GM06990 (cell line): ENCODE results near the gene LCTL.

Source experiments
- DNase-seq: peaks from one replicate; pipeline ENCODE4 v3.0.0-alpha.2; 2011; ENCODE audit not compliant: insufficient read length; ENCODE audit errors: extremely low read depth
- H3K27me3 ChIP-seq: replicated peaks from 2 replicates; pipeline ENCODE4 v1.6.0; 2011; ENCODE audit warnings: low read length; ENCODE audit not compliant: control insufficient read depth, insufficient read depth
- H3K36me3 ChIP-seq: 2 replicates; pipeline ENCODE4 v1.5.1; 2011; ENCODE audit warnings: low read length; ENCODE audit not compliant: control insufficient read depth, insufficient read depth
- H3K4me3 ChIP-seq: replicated peaks from 2 replicates; pipeline ENCODE4 v1.5.1; 2011; ENCODE audit warnings: low read depth, mild to moderate bottlenecking, control low read depth, low read length
- TF ChIP-seq, protein P1 (sequence below): IDR thresholded peaks from 2 replicates; pipeline ENCODE4 v1.5.1; 2011; ENCODE audit warnings: low read length, control low read depth, mild to moderate bottlenecking, inconsistent platforms; ENCODE audit not compliant: insufficient read depth, poor library complexity, severe bottlenecking

The LCTL gene

DNA sequence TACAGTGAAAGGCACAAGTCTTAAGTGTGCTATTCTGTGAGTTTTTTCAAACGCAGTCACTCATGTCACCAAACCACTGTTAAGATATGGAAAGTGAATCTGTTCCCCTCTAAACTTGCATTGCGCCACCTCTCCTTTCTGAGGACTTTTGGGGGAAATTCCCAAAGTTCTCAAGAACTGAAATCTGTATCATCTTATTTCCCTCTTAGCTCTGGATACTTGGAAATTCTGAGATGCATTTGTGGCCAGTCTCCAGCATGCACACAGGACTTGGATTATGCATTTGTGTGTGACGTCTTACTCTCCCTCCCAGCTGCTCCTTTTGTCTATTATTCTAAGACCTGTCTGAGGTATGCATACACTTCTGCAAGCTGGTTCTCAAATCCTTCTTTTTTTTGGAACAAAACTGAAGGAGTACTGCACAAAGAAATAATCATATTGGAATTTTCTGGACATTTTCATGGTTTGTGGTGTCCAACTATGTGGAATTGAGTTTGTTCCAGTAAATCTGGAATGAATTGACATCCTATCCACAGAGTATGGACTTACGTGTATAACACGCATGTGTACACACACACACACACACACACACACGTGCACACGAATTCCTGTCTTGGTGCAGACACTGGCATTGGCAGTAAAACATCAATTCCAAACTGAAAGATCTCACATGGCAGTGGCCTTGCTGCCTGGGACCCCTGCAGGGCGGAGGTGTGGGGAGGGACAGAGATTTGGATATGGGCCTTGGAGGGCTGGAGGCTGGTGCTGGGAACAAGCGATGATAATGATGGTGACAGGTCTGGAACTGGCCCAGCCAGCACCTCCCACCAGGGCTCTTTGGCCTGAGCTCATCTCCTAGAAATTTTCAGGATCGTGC lies 8.2 kb upstream of the LCTL start:
- TF ChIP-seq, protein P1, sequence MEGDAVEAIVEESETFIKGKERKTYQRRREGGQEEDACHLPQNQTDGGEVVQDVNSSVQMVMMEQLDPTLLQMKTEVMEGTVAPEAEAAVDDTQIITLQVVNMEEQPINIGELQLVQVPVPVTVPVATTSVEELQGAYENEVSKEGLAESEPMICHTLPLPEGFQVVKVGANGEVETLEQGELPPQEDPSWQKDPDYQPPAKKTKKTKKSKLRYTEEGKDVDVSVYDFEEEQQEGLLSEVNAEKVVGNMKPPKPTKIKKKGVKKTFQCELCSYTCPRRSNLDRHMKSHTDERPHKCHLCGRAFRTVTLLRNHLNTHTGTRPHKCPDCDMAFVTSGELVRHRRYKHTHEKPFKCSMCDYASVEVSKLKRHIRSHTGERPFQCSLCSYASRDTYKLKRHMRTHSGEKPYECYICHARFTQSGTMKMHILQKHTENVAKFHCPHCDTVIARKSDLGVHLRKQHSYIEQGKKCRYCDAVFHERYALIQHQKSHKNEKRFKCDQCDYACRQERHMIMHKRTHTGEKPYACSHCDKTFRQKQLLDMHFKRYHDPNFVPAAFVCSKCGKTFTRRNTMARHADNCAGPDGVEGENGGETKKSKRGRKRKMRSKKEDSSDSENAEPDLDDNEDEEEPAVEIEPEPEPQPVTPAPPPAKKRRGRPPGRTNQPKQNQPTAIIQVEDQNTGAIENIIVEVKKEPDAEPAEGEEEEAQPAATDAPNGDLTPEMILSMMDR = no peak
- Histone ChIP-seq H3K4me3 (no peak overlapping the region), H3K27me3 (no peaks in the 10 kb centered on the region), H3K36me3 (no peaks in the 10 kb centered on the region)
- DNase-seq = no peak

- TF ChIP-seq, protein P1 = no peak
- H3K27me3 ChIP-seq = no peaks in the 10 kb centered on the region
- H3K4me3 ChIP-seq = no peak overlapping the region
- H3K36me3 ChIP-seq = no peaks in the 10 kb centered on the region
- no peak for DNase-seq
Observed at GRCh38 chr15:66573348-66573718, 7.5 kb upstream of the LCTL start.

DNA sequence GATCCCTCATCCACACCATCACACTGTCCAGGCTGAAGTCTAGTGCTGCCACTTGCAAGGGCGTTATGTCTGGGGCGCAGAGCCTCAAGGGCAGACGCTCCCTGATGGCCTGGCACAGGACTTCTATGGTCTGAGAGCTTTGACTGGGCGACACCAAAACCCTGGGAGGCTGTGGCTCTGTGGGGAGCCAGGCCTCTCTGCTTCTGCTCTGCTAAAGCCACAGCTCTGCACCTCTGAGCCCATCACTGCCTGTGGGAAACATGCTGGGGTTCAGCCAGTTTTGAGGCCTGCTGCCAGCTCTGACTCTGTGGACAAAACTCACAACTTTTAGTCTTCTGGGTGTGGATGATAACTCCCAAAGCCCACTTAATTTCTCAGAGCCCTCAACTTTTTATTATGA lies 6.3 kb upstream of the LCTL start:
- H3K4me3 ChIP-seq = no peak overlapping the region
- TF ChIP-seq, protein P1 = no peak
- DNase-seq = no peak
- no peaks in the 10 kb centered on the region for H3K27me3 ChIP-seq
- H3K36me3 ChIP-seq = no peaks in the 10 kb centered on the region

DNA sequence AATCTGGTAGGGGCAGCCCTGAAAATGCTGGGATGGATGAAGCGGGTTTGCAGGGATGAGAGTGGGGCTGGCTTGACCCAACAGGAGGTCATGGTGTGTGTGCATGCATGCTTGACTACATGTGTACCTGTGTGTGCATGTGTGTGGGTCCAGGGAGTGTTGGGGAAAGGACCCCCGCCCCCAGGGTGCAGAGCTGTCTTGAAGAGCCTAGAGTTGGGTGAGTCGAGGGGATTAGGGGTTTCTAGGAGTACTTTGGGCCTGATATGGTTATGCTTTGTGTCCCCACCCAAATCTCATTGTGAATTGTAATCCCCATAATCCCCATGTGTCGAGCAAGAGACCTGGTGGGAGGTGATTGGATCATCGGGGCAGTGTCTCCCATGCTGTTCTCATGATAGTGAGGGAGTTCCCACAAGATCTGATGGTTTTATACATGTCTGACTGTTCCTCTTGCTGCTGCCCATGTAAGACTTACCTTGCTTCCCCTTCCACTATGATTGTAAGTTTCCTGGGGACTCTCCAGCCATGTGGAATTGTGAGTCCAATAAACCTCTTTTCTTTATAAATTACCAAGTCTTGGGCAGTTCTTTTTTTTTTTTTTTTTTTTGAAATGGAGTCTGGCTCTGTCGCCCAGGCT lies 5.2 kb upstream of the LCTL start:
- Histone ChIP-seq H3K4me3 (no peak overlapping the region), H3K36me3 (no peaks in the 10 kb centered on the region), H3K27me3 (no peaks in the 10 kb centered on the region)
- DNase-seq = no peak
- TF ChIP-seq, protein P1 = no peak

DNA sequence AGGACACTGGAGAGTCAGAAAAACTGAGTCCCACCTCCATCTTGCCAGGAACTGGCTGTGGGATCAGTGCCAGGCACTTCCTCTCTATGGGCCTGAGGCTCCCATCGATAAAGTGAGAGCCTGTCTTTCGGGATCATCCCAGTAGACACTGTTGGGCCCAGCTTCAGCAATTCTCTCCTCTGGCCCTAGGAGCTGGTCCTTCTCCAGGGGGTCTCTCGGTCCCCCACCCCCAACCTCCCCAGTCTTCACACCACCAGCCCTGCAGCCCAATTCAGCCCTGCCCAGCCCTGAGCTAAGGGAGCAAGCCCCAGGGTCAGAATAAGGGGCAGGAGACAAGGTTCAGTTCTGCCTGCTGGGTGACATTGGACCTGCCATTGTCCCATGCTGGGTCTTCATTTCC lies 4.5 kb upstream of the LCTL start:
- no peak overlapping the region for H3K4me3 ChIP-seq
- H3K27me3 ChIP-seq = no peaks in the 10 kb centered on the region
- no peak for DNase-seq
- TF ChIP-seq, protein P1 = no peak
- H3K36me3 ChIP-seq = no peaks in the 10 kb centered on the region
